GM12872 (cell line): ENCODE measurements around the gene TXNDC12.

Source experiments
- TF ChIP-seq, protein P1 (sequence below): IDR thresholded peaks from 3 replicates; pipeline ENCODE4 v1.5.1; 2011; ENCODE audit warnings: low read depth, mild to moderate bottlenecking, low read length, moderate library complexity; ENCODE audit not compliant: insufficient read depth

The TXNDC12 gene

DNA sequence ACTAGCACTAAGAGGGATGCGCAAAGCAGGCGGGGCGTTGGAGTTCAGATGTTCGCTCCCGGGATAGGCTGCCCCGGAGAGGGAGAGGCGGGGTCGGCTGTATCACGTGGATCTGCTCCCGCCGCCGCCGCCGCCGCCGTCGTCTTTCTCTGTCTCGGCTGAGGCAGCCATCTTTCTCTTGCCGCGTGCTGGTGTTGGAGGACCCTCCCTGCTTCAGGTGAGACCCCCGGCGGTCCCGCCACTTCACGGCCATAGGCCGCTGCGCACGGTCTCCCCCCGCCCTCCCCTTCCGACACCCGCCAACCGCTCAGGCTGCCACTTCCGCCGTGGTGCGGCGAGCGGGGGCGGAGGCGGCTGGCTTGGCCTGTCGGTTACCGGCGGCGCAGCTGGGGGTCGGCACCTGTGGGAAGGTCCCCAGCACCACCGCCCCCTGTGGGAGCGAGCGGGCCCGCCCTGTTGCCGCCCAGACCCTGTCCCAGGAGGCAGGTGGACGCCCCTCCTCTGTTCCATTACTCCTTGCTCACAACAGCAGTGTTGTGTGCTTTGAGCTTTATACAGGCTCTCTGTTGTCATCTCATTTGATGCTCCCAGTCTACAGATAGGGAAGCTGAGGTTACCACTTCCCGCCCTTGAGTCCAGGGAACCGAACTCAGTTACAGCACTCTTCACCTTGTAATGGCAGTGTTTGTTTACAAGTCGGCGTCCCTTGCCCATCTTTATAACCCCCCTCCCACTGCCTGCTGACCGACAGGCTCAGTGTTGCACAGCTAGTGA is 1.4 kb upstream of the TXNDC12 start, which contains the start of gene BTF3L4:
TSS of gene BTF3L4 (plus strand) at position 133 of the 774 bp plus-strand sequence. CDS start 3,553 bp downstream, outside the sequence.
- TF ChIP-seq, protein P1, sequence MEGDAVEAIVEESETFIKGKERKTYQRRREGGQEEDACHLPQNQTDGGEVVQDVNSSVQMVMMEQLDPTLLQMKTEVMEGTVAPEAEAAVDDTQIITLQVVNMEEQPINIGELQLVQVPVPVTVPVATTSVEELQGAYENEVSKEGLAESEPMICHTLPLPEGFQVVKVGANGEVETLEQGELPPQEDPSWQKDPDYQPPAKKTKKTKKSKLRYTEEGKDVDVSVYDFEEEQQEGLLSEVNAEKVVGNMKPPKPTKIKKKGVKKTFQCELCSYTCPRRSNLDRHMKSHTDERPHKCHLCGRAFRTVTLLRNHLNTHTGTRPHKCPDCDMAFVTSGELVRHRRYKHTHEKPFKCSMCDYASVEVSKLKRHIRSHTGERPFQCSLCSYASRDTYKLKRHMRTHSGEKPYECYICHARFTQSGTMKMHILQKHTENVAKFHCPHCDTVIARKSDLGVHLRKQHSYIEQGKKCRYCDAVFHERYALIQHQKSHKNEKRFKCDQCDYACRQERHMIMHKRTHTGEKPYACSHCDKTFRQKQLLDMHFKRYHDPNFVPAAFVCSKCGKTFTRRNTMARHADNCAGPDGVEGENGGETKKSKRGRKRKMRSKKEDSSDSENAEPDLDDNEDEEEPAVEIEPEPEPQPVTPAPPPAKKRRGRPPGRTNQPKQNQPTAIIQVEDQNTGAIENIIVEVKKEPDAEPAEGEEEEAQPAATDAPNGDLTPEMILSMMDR: no peak

DNA sequence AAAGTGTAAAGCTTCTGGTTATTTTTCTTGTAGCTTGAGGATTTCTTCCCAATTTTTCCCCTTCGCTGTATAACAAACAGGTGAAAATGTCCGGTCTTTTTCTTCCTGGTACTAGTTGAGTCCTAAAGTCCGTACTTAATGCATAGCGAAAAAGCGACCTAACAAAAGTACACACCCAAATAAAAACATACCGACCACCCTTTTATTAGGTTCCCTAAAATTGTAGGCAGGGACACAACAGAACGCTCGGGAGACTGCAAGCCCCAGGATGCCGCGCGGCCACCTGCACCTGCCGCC is 823 bp upstream of the TXNDC12 start:
- TF ChIP-seq, protein P1: no peak

DNA sequence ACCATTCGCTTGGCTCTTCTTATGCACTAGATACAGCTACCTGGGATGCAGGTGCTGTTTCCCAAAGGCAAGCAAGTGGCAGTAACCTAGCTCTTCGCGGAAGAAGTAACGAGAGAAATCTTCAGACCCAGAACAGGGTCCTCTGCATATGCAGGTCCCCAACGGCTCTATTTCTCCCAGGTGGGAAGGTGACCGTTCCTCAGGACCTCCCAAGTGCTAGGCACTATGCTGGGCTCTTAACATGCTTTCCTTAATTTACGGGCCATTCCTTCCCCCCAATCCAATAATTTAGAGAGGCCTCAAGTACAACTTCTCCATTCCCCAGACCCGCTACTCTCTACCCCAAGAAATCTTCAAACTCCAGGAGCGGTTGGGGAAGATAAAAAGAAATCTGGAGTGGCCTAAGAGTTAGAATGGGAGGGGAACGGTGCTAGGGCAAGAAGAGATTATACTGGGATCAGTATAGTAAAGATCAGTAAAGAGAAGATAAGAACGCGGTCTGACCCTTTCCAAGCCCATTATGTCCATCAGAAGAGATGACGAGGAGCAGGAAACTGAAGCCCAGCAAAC is 410 bp downstream of the TXNDC12 start:
- TF ChIP-seq, protein P1: no peak

DNA sequence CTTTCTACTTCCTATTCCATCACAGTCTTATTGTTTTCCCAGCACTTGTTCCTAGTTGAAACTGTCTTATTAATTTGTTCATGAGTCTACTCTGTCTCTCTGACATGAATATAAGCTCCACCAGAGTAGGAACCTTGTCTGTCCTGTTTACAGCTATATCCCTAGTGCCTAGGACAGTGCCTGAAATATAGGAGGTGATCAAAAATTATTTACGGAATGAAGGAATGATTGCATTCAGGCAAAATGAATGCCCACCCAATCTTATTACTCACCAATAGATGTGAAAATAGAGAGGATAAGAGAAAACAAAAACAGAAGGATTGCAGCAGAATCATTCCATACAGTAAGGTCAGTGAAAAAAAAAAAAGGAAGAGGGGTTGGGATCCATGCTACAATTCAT is 1.1 kb downstream of the TXNDC12 start:
- TF ChIP-seq, protein P1: no peak

DNA sequence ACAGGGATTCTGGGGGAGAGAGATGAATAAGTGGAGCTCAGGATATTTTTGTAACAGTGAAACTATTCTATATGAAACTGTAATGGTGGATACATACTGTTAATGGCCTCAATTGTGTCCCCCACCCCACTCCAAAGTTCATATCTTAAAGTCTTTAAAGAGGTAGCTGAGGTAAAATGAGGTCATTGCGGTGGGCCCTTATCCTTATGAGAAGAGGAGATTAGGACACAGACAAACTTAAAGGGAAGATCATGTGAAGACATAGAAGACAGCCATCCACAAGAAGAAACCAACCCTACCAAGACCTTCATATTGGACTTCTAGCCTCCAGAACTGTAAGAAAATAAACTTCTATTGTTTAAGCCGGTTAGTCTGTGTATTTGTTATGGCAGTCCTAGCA is 9.8 kb downstream of the TXNDC12 start:
- TF ChIP-seq, protein P1: no peak

DNA sequence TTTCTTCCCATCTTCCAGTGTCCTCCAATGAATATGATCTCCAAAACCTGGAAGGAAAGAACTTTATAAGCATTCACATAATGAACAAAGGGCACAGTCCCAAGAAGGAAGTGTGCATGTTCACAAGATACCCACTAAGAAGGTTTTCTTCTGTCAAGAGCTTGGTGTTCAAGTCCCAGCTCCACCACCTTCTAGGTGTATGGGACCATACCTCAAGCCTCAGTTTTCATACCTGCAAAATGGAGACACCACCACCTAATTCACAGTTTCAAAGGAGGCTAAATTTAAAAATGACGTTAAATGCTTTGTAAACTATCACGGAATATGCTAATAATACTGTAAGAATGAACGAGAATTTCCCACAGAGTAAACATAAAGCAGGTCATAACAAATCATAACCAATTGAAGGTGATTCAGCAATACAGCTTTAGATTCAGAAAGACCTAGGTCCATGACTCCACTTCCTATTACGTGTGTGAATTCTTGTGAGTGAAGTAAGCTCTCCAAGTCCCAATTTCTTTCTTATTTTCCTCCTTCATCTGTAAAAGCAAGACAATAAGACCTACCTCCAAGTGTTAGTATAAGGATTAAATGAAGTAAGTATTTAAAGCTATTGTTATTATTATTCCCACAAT is 13.3 kb downstream of the TXNDC12 start:
- TF ChIP-seq, protein P1: no peak

DNA sequence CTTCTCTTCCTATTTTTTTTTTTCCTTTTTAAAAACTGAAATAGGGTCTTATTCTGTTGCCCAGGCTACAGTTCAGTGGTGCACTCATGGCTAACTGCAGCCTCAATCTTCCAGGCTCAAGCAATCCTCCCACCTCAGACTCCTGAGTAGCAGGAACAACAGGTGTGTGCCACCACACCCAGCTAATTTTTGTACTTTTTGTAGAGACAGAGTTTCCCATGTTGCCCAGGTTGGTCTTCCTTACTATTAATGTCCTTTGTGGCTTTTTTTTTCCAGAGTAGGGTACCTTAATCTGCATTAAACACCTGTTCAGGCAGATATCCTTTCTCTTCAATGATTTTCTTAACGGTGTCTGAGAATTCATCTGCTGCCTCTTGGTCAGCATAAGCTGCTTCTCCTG is 17.1 kb downstream of the TXNDC12 start:
- TF ChIP-seq, protein P1: no peak
